GM19455 (cell line): ENCODE data around the gene EFCAB7.
A peak's percentile ranks its signal among the peaks of the same experiment; 100 is the strongest.
"Not testable (repeated sequence)": the region's sequence is repeated elsewhere in the genome, so short reads cannot be mapped to it uniquely, and the experiment has no call there.

Experiments used
- ATAC-seq: cut with Tn5 transposase; IDR thresholded peaks from one replicate; pipeline ENCODE4 v1.9.1; 2021; ENCODE audit not compliant: unreplicated experiment

EFCAB7 gene

DNA sequence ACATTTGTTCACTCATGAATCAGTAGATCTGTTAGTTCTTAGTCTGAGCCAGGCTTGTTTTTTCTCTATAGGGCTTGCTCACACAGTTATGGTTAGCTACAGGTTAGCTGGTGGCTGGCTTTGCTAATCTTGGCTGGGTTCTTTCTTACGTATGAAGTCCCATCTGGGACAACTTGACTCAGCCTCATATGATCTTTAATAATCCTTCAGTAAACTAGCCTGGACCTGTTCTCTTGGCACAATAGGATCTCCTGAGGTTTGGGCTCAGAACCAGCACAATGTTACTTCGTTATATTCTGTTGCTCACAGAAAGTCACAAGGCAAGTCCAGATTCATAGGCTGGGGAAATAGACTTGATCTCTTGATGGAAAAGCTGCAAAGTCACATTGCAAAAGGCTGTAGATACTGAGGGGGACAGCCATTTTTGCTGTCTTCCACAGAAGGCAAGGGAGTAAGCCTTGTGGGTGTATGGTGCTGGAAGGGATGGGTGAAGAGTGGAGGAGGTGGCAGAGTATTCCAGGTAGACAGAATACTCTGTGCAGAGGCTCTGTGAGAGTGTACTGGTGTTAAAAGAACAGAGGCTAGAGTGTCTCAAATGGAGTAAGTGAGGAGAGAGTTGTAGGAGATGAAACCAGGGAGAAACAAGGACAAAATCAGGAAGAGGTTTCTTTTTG, 24.4 kb downstream of the EFCAB7 start:
- no peak for ATAC-seq

DNA sequence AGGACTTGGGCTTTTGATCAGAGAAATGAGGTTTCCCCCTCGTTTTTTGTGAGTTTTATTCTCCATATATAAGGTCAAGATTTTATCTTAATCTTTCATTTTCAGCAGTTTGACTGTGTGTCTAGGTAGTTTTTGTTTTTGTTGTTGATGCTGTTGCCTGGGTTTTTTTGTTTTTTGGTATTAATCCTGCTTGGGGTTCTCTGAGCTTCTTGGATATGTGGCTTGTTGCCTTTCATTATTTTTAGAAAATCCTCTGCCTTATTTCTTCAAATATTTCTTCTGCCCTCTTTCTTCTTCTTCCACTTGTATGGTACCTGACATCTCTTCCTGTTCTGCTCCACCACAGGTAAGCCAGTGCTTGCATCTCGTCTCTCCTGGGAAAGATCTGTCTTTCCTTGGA, 25.0 kb downstream of the EFCAB7 start:
- ATAC-seq: no peak

DNA sequence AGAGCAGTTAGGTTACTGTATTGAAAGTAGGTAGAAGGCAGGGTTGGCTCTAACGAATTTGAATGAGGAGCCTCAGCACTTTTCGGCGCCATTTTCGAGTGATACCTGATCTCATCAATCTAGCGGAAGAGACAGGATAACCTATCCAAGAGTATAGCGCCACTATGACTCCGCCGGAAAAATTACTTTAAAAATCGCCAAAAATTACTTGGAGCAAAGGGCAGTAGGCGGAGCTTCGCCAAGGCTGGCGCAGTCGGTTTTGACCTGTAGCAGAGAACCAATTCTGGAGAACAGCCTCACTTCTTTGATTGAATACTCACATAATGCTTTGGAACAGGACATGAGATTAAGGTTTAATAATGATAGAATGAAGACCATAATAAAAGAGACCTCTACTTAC, 25.6 kb downstream of the EFCAB7 start:
- no peak for ATAC-seq

DNA sequence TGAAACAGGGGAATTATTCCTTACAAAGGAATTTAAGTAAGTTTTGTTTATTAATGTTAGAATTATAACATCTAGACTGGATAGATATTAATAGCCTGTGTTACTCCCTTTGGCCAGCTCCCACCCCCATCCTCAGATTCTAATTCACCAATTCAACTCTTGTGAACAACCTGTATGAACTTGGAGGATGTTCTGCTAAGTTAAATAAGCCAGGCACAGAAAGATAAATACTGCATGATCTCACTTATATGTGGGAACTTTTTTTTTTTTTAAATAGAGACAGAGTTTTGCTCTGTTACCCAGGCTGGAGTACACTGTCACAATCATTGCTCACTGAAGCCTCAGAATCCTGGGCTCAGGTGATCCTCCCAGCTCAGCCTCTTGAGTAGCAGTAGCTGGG, 32.2 kb downstream of the EFCAB7 start:
- no peak for ATAC-seq

DNA sequence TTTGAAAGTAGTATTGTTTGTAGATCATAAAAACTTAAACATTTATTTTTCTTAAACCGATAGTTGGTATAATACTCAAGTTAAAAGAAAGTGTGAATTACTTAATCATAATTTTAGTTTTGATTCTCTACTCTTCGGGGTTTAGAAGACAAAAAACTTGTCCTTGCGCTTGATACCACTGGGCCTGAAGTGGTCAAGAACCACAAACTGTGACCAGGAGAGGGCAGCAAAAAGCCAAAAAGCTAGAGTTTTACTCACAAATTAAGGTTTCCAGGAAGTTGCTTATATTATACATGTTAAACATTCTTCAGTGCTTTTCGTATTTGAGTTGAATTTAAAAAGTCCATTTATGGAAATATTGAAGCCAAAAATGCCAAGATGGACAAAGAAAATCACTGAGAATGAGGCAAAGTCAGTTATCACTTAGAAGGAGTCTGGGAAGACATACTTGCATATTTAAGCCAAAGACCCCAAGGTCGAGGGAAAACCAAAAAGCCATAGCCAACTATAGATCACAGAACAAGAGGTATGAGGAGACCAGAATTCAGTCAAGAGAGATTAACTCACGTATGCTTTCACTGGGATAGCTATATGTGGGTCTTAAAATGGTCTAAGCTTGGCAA, 34.2 kb downstream of the EFCAB7 start:
- ATAC-seq: no peak

DNA sequence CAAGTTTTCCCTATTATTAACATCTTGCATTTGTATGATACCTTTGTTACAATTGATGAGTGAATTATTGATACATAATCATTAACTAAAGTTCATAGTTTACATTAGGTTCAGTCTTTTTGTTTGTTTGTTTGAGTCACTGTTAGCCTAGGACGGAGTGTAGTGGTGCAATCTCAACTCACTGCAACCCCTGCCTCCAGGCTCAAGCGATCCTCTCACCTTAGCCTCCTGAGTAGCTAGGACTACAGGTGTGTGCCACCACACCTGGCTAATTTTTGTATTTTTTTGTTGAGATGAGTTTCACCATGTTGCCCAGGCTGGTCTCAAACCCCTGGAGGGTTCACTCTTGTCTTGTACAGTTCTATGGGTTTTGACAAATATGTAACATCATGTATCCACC, 36.0 kb downstream of the EFCAB7 start:
- no peak for ATAC-seq

DNA sequence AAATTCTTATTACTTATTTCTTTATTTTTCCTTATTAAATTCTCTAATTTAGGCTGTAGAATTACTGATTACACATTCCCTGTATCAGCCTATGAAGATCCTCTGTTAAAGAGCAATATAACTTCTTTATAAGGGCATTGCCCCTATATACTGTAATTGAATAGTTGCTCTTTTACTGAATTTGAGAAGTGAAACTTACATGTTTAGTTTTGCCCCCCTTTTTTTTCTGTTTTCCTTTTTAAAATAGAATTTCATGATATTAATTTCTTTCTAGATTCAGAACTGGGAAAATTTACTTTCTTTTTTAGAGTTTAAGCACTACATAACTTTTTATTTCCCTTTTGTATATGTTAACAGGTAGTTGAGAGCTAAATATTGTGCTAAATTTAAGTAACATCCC, 40.4 kb downstream of the EFCAB7 start:
- ATAC-seq: no peak

DNA sequence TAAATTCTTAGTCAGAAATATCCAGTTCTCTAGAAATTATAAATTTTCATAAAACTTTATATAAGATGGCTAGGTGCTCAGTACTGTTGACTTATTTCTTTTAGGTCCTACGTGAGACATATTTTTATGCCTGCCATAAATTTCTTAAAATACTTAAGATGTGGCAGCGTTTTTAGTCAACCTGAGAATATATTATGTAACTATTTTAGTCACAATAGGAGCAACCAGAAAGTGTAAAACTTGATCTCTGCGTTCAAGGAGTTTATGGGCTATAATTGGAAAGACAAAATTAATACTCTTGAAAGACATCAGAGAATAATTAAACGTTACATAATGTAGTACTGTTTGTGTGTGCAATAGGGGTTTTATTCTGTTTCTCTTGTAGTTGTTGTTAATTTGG, 45.7 kb downstream of the EFCAB7 start:
- ATAC-seq: no peak

DNA sequence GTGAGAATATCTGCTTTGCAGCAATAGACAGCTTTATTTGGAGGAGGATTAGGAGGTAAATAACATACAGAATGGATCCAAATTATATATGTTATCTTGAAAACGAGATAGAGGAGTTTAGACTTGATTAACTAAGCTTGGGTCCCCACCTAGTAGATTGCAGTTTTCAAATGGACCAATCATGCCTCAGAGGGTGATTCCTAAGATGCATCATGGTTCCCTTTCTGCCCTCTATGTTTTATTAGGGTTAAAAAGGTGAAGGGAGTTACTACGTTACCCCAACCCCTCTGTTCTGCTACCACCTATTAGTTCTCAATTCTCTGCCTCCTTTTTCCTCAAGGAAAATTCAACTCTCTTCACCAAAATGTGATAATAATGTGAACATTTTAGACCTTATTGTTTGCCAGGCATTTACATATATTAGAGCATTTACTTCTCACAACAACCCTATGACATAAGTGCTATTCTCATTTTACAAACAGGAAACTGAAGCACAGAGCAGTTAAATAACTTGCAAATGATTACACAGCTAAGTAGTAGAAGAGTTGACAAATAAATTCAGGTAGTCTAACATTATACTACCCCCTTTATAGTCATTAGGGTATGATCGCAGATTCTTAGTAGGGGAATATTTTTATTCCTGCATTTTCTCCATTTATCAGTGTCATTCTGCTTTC, 46.5 kb downstream of the EFCAB7 start:
- no peak for ATAC-seq

DNA sequence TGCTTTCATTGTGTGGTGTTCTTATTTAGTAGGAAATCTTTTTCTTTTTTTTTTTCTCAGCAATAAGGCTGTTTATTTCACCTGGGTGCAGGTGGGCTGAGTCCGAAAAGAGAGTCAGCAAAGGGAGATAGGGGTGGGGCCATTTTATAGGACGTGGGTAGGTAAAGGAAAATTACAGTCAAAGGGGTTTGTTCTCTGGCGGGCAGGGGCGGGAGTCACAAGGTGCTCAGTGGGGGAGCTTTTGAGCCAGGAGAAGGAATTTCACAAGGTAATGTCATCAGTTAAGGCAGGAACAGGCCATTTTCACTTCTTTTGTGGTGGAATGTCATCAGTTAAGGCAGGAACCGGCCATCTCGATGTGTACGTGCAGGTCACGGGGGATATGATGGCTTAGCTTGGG, 49.4 kb downstream of the EFCAB7 start:
- ATAC-seq: not testable (repeated sequence)

DNA sequence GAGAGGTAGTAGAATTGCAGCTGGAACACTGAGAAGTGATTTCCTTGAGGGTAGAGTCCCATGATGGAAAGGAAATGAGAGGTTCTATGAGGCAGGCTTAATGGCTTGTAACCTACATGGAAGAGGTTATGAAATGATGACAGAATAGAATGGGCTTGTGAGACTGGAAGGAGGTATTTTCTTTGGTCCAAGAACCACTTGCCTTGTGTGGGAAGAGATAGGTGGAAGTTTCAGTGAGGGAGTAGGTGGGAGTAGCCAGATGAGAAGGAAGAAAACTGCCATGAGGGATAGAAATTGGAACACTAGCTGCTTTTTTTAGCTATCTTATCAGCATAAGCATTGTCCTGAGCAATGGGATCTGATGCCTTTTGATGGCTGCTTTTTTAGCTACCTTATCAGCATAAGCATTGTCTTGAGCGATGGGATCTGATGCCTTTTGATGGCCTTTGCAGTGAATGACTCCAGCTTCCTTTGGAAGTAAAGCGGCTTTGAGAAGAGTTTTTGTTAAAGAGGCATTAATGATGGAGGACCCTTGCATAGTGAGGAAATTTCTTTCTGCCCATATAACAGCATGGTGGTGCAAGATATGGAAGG, 51.0 kb downstream of the EFCAB7 start:
- not testable (repeated sequence) for ATAC-seq

DNA sequence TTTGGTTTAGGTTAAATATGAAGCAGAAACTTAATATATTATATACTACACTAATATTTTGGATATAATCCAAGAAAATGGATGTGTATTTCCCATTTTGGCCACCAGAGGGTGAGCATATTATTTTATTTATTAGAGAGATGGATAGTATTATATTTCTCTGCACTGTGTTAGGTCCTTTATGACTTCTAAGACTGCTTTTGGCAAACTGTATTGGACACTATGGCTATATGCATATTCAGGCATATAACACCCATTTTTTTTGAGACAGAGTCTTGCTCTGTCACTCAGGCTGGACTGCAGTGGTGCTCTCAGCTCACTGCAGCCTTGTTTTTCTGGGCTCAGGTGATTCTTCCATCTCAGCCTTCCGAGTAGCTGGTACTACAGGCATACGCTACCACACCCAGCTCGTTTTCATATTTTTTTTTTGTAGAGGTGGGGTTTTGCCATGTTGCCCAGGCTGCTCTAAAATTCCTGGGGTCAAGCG, 52.1 kb downstream of the EFCAB7 start:
- ATAC-seq: no peak

DNA sequence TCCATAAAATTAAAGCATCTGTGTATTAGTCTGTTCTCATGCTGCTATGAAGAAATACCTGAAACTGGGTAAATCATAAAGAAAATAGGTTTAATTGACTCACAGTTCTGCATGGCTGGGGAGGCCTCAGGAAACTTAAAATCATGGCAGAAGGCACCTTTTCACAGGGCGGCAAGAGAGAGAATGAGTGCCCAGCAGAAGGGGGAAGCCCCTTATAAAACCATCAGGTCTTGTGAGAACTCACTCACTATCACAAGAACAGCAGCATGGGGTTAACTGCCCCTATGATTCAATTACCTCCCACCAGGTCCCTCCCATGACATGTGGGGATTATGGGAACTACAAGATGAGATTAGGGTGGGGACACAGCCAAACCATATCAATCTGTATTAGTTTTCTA, 63.0 kb downstream of the EFCAB7 start:
- ATAC-seq: not testable (repeated sequence)

DNA sequence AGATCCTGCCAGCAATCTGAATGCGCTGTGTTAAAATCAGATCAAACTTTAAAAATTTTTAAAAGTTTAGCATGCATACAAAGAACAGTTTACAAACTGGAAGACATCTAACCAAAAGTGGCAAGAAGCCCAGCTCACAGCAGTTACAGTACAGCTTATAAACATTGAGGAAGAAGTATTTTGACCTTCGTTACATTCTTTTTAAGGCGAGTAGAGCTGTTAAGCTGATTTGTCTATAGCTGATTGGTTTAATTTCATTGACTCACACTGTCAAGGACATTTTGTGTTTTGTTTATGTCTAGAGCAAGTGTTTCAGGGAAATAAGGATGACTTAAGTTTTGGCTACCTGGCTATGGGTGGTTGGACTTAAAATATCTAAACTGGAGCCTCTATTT, 66.8 kb downstream of the EFCAB7 start:
- ATAC-seq: no peak

DNA sequence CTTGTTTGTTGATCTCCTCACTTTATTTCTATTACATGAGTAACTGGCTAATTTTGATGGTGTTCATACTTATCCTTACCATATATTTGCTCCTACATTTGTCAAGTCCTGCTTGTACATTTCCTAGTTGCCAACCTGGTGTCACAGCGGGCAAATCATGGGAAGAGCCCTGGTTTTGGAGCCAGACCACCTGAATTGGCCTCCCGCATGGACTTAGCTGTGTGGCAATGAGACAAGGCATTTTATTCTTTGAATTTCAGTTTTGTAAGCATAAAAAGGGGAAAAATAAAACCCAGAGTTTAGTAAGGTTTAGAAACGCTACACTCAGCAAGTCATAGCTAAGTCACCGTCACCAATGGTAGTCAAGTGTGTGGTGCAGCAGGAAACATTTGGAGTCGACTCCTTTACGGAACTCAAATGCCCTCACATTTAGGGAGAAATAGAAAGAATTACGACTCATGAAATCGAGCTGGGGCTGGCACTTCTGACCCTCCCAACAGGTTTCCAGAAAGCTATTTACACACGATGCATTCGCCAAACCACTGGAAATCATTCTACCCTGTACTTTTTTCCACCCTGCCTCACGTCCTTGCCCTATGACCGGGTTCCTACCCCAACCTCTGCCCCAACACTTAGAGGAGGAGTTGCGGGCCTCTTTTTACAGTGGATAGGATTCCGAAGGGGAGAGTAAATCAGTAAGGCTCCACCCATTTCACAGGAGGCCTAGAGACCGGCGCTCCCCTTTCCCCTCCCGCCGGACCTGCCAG, 69.4 kb downstream of the EFCAB7 start:
- no peak for ATAC-seq

DNA sequence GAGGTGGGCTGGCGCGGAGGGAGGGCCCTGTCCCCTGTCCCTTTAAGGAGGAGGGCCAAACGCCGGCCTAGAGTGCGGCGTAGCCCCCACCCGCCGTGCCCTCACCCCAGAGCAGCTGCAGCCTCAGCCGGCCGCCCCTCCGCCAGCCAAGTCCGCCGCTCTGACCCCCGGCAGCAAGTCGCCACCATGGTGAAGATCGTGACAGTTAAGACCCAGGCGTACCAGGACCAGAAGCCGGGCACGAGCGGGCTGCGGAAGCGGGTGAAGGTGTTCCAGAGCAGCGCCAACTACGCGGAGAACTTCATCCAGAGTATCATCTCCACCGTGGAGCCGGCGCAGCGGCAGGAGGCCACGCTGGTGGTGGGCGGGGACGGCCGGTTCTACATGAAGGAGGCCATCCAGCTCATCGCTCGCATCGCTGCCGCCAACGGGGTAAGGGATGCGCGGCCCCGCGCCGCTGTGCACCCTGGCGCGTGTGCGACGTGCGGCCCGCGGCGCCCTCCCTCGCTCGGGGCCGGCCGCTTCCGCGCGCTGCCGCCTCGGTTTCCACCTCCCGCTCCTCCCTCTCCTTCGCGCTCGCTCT, 70.1 kb downstream of the EFCAB7 start, which contains the start of gene PGM1:
Gene PGM1 (plus strand): TSS at position 109 of the 583 bp plus-strand sequence. CDS start 78 bp downstream, at position 187.
- ATAC-seq: peak; percentile 79

DNA sequence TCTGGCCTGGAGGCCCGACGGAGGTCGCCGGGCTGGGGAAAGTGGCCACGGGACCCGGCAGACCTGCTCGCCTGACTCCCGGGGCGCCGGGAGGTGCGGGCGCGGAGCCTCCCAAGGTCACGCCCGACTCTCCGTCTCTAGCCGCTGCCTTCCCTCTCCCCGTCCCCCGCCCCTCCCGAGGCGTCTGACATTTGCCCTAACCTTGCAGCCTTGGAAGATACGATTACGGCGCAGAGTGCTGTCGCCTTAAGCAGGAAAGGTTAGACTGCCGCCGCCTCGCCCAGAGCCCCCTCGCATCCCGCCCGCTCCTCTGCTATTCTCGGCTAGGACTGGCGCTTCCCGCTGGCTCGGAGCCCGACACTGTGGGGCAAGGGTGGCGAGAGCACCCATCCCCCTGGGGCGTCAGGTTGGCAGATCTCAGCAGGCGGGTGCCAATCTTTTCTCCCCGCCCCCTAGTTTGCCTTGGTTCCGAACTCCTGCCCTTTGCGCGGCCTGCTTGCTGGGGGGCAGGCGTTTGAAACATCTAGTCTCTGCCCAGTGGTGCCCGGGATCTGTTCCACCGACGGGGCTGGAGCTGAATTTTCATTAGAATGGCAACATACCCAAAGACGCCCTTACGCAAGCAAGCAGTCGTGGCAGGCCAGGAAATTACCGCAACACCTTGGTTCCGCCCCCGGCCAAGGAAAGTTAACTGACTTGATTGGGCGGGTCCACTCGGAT, 70.7 kb downstream of the EFCAB7 start:
- ATAC-seq: peak; percentile 53

DNA sequence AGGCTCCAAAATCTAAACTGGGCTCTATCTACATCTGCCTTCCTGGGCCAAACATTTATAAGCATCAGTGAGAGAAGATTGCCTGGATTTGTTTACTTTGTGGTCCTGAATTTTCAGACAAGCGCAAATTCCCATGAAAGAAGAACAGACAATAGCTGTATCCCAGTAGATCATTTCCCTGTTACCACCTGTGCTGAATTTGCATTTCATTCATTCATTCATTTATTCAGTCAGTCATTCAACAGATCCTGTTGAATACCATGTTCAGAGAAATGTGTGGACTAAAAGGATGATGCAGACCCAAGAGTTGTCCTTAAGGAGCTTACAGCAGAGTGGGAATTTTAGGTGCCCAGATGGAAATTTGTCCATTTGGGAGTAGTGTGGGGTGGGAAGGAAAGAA, 72.1 kb downstream of the EFCAB7 start:
- ATAC-seq: no peak

DNA sequence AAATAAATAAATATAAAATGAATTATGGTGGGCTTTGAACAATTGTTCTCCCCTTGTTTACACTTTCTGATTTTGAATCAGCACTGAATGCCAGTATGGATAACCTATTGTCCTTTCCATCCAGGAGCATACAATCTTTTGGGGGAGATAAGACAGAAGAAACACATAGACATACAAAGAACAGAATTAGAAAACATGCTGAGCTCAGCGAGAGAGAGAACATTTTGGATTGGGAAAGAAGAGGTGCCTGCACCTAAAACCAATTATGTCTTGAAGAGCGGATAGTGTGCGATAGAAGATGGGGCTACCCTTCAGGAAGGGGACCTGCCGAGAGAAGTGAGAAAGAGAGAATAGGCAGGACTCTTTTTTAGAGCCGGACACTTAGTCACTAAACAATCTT, 76.5 kb downstream of the EFCAB7 start:
- ATAC-seq: no peak

DNA sequence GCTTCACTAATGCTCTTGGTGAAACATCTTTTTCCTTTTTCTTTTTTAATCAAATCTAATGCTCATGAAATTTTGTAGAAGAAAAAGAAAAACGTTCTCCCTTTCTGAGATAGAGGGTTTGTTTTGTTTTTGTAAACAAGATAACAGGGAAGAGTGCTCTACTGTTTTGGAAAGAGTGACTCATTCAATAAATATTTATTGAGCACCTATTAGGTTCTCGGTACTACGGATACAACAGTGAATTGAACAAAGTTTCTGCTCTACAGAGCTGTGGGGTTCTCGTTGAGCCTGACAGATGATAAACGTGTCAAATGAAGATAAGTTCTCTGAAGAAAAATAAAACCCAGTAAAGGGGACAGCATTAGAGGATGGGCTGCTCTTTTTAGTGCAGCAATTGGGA, 76.9 kb downstream of the EFCAB7 start:
- no peak for ATAC-seq
